AG09309 (cell line): ENCODE data around the gene SAPCD1.

Source experiments
- DNase-seq: peaks from one replicate; pipeline ENCODE4 v3.0.0-alpha.2; 2010; ENCODE audit warnings: low read depth
- H3K4me3 ChIP-seq: 2 replicates; pipeline ENCODE4 v1.5.1; 2011; ENCODE audit warnings: mild to moderate bottlenecking, low read depth, low read length, moderate library complexity; ENCODE audit not compliant: control insufficient read depth
- TF ChIP-seq, protein P1 (sequence below): IDR thresholded peaks from 2 replicates; pipeline ENCODE4 v1.5.1; 2011; ENCODE audit warnings: mild to moderate bottlenecking, low read depth, low read length, inconsistent platforms; ENCODE audit not compliant: insufficient read depth, control insufficient read depth; ENCODE audit errors: missing control alignments

Gene SAPCD1

DNA sequence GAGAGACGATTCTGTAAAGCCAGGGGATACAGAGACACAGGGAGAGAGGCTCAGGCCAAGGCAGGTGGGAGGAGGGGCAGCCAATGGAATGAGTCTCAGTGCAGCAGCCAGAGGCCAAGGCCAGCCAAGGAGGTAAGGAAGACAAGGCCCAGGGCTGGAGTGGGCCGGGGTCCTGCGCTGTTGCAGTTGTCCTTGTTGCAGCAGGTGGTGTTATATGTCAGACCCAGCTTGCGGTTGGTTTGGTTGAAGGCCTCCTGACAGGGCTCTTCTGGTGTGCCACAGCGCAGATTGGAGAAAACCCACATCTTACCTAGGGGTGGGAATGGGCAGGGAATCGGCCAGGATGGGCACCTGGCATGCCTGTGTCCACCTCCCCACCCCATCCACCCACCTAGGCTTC, 43.5 kb upstream of the SAPCD1 start:
- TF ChIP-seq, protein P1, sequence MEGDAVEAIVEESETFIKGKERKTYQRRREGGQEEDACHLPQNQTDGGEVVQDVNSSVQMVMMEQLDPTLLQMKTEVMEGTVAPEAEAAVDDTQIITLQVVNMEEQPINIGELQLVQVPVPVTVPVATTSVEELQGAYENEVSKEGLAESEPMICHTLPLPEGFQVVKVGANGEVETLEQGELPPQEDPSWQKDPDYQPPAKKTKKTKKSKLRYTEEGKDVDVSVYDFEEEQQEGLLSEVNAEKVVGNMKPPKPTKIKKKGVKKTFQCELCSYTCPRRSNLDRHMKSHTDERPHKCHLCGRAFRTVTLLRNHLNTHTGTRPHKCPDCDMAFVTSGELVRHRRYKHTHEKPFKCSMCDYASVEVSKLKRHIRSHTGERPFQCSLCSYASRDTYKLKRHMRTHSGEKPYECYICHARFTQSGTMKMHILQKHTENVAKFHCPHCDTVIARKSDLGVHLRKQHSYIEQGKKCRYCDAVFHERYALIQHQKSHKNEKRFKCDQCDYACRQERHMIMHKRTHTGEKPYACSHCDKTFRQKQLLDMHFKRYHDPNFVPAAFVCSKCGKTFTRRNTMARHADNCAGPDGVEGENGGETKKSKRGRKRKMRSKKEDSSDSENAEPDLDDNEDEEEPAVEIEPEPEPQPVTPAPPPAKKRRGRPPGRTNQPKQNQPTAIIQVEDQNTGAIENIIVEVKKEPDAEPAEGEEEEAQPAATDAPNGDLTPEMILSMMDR: no peak
- no peak for DNase-seq
- no peak overlapping the region for H3K4me3 ChIP-seq

DNA sequence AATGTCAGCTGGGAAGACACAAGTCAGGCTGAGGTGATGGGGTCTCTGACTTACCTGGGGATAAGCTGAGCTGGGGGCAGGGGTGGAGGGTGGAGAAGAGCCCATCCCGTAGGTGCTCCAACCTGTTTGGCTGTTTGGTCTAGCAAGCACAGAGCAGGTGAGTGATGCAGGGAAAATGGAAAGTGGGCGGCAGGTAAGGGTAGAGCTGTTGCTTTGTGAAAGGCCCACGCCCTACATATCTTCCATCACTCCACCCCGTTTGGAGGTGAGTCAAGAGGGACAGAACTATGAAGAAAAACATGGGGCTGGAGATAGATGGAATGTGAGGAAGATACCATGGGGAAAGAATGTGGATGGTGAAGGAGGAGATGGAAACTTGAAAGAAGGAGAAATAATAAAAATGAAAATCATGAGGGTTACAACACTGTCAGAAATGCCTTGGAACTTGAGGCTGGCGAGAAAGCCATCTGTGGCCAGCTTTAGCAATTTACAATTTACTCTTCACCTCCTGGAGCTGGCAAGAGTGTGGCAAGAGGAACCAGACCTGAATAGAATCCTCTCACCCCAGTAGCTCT, 42.2 kb upstream of the SAPCD1 start:
- no peak for DNase-seq
- TF ChIP-seq, protein P1: no peak
- no peak overlapping the region for H3K4me3 ChIP-seq

DNA sequence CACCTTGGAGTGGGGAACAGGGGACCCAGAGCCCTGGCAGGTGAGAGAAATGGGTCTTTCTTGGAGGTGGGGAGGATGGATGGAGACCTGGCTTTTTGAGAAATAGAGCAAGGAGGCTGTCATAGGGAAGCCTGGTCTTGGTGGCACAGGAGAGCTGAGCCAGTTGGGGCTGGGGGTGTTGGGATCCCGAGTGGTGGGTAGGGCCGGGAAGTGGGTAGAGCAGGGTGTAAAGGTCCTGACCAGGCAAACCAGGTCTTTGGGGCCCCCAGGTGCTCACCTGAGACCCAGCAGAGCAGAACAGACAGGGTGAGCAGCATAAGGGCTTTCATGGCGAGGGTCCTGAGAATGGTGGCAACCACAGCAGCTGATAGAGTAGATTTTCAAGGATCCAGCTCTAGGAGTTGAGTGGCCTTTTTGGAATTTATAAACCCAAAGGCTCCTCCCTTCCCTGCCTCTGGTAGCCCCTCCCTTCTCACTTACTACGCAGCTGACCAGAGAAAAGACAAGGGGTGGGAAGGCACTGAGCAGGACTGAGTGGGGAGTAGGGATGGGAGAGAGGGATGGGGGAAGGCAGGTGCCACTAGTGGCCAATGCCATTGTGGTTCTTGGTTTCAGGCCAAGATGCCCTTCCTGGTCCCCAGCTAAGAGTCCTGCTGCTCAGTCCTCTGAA, 41.0 kb upstream of the SAPCD1 start, which contains the start of gene LY6G6C:
TSS of gene LY6G6C (minus strand) at position 396 of the 670 bp plus-strand sequence. CDS start at position 329, 67 bp downstream.
- H3K4me3 ChIP-seq: no peak within 1 kb of the TSS
- TF ChIP-seq, protein P1: no peak
- no peak for DNase-seq

DNA sequence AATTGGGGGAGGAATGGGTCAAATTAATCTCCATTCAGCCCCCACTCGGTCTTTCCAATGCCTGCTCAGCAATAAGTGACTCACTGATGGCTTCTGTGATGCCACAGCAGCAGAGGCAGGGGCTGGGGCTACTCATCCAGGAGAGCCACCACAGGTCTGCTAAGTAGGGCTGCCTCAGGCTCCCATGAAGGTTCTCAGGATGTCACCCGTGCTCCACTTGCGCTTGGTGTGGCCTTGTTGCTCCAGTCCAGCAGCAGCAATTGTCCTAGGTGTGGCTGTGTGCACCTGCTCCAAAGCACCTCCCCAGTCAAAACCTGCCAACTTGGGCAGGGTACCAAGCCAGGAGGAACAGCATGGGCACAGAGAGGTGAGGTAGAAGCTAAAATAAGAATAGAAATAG, 40.3 kb upstream of the SAPCD1 start:
- TF ChIP-seq, protein P1: no peak
- DNase-seq: no peak
- no peak overlapping the region for H3K4me3 ChIP-seq

DNA sequence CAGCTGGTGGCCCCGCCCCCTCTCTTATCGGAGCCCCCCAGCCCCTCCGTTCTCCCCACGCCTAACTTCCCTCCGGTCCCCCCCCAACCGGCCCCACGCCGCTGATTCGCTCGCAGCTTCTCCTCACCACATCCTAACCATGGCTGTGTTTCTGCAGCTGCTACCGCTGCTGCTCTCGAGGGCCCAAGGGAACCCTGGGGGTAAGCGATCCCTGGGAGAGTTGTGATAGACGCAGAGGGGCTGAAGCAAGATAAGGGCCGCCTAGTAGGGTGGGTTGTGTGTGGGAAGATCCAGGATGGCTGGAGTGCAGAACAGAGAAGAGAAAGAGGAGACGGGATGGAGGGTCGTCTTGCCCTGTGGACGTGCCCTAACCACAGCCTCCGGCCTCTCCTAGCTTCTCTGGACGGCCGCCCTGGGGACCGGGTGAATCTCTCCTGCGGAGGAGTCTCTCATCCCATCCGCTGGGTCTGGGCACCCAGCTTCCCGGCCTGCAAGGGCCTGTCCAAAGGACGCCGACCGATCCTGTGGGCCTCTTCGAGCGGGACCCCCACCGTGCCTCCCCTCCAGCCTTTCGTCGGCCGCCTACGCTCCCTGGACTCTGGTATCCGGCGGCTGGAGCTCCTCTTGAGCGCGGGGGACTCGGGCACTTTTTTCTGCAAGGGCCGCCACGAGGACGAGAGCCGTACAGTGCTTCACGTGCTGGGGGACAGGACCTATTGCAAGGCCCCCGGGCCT, 39.0 kb upstream of the SAPCD1 start, which contains the start of gene MPIG6B:
TSS of gene MPIG6B (plus strand) at position 129 of the 735 bp plus-strand sequence. CDS start at position 140, 11 bp downstream.
- no peak within 1 kb of the TSS for H3K4me3 ChIP-seq
- TF ChIP-seq, protein P1: no peak
- no peak for DNase-seq

DNA sequence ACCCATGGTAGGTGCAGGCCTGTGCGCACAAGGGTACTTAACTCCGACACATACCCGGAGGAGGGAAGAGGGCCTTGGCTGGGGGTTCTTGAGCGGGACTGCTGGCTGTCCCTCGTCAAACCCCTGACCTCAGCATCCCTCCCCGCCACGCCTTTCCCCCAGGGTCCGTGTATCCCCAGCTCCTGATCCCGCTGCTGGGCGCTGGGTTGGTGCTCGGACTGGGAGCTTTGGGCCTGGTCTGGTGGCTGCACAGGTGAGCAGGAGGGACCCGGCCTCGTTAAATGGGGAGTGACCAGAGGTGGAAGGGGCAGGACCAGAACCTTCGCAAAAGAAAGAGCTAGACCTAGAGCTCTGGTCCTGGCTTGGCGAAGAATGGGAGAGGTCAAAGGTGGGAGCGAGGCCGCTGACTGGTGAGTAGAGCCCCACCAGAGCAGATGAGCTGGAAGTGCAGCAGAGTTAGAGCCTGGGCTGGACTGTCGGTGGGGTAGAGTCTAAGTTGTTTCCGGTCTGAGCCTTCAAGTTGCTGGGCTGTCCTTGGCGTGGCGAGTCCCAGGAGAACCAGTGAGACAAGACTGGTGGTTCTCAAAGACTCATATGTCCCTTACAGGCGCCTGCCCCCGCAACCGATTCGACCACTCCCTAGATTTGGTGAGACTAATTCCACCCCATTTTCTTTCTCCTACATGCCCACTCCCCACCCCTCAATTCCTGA, 38.3 kb upstream of the SAPCD1 start:
- H3K4me3 ChIP-seq: no peak overlapping the region
- TF ChIP-seq, protein P1: no peak
- DNase-seq: no peak
